Activated effector memory CD4-positive, alpha-beta T cell treated with Interleukin-2 at 50 U/mL for 16 hours (primary cell): ENCODE data around the gene TMEM204.

Experiments used
- DNase-seq: peaks from one replicate; pipeline ENCODE4 v3.0.0-alpha.2; 2020

TMEM204 gene

GRCh38 chr16:1601489-1601888 lies 68.0 kb downstream of the TMEM204 start:
- no peak for DNase-seq

- DNase-seq = no peak
Observed at GRCh38 chr16:1602285-1602684, 68.8 kb downstream of the TMEM204 start.
